Stimulated activated CD4-positive, alpha-beta T cell treated with anti-CD3 and anti-CD28 coated beads, TNF-alpha, amount 100 ng/mL, for 4 hours (primary cell): ENCODE data around the gene C14orf132.
A peak's percentile ranks its signal among the peaks of the same experiment; 100 is the strongest.

Source experiments
- DNase-seq, 3 experiments: peaks; one replicate each; pipeline ENCODE4 v3.0.0-alpha.2; 2020; ENCODE audit warnings: low read depth in 3 of 3

The C14orf132 gene

GRCh38 chr14:96039633-96040311 lies 610 bp downstream of the C14orf132 start:
- peak in 1 of 3 experiments; percentile 2 for DNase-seq

- no peak for DNase-seq
Measured at GRCh38 chr14:96040828-96041371, 1.7 kb downstream of the C14orf132 start.

- no peak for DNase-seq
Measured at GRCh38 chr14:96042248-96042930, 3.2 kb downstream of the C14orf132 start.

- DNase-seq: no peak
Measured at GRCh38 chr14:96046630-96047029, 7.5 kb downstream of the C14orf132 start.

- no peak for DNase-seq
Measured at GRCh38 chr14:96047101-96047500, 7.9 kb downstream of the C14orf132 start.

- no peak for DNase-seq
Measured at GRCh38 chr14:96049932-96050331, 10.8 kb downstream of the C14orf132 start.

GRCh38 chr14:96050482-96050881 lies 11.3 kb downstream of the C14orf132 start:
- DNase-seq: no peak

- DNase-seq: no peak
Measured at GRCh38 chr14:96051231-96051630, 12.1 kb downstream of the C14orf132 start.

GRCh38 chr14:96051642-96052540 lies 12.7 kb downstream of the C14orf132 start:
- no peak for DNase-seq

- DNase-seq: no peak
Measured at GRCh38 chr14:96052541-96053247, 13.5 kb downstream of the C14orf132 start.

GRCh38 chr14:96053248-96053599 lies 14.1 kb downstream of the C14orf132 start:
- DNase-seq: no peak

GRCh38 chr14:96053600-96054381 lies 14.6 kb downstream of the C14orf132 start:
- DNase-seq: no peak

- no peak for DNase-seq
Measured at GRCh38 chr14:96054661-96055060, 15.5 kb downstream of the C14orf132 start.

GRCh38 chr14:96055065-96055752 lies 16.0 kb downstream of the C14orf132 start:
- no peak for DNase-seq

GRCh38 chr14:96055753-96056508 lies 16.8 kb downstream of the C14orf132 start:
- DNase-seq: no peak

- DNase-seq: no peak
Measured at GRCh38 chr14:96056509-96057422, 17.6 kb downstream of the C14orf132 start.

GRCh38 chr14:96057738-96058137 lies 18.6 kb downstream of the C14orf132 start:
- no peak for DNase-seq

GRCh38 chr14:96058576-96059200 lies 19.5 kb downstream of the C14orf132 start:
- no peak for DNase-seq
